Retinal pigment epithelial cell (primary cell): ENCODE measurements around the gene FGFBP1.
"Not testable (repeated sequence)": the region's sequence is repeated elsewhere in the genome, so short reads cannot be mapped to it uniquely, and the experiment has no call there.

Experiments used
- DNase-seq: peaks from one replicate; pipeline ENCODE4 v3.0.0-alpha.2; 2010; ENCODE audit warnings: low read depth
- H3K4me3 ChIP-seq: 2 replicates; pipeline ENCODE4 v1.5.1; 2011; ENCODE audit warnings: mild to moderate bottlenecking, low read length, control low read depth, moderate library complexity
- TF ChIP-seq, protein P1 (sequence below): conservative IDR thresholded peaks from 2 replicates; pipeline ENCODE4 v1.5.1; 2011; ENCODE audit warnings: low read depth, low read length, control low read depth, inconsistent platforms

FGFBP1 gene

DNA sequence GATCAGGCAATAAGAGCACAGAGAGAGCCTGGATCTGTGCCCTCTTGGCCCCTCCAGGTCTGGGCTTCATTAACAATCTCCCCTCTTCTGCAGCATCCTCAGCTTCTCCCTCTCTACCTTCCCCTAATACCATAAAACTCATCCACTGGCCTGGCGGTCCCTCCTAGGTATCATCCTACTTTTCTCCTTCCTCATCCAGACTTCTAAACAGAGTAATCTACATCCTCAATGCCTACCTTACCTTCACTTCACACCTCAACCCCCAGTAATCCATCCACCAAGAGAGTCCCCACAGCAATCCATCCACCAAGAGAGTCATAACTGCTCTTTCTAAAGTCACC is 17.0 kb downstream of the FGFBP1 start:
- H3K4me3 ChIP-seq, result no peak overlapping the region
- DNase-seq, result no peak
- TF ChIP-seq, protein P1, sequence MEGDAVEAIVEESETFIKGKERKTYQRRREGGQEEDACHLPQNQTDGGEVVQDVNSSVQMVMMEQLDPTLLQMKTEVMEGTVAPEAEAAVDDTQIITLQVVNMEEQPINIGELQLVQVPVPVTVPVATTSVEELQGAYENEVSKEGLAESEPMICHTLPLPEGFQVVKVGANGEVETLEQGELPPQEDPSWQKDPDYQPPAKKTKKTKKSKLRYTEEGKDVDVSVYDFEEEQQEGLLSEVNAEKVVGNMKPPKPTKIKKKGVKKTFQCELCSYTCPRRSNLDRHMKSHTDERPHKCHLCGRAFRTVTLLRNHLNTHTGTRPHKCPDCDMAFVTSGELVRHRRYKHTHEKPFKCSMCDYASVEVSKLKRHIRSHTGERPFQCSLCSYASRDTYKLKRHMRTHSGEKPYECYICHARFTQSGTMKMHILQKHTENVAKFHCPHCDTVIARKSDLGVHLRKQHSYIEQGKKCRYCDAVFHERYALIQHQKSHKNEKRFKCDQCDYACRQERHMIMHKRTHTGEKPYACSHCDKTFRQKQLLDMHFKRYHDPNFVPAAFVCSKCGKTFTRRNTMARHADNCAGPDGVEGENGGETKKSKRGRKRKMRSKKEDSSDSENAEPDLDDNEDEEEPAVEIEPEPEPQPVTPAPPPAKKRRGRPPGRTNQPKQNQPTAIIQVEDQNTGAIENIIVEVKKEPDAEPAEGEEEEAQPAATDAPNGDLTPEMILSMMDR, result no peak

- no peak overlapping the region for H3K4me3 ChIP-seq
- DNase-seq, result peak; percentile 92
- TF ChIP-seq, protein P1, result no peak
These were observed 17.6 kb downstream of the FGFBP1 start for GRCh38 chr4:15920723-15921591.

GRCh38 chr4:15918484-15919129 is 19.9 kb downstream of the FGFBP1 start:
- TF ChIP-seq, protein P1, result no peak
- DNase-seq, result no peak
- no peak overlapping the region for H3K4me3 ChIP-seq

GRCh38 chr4:15917297-15917696 is 21.2 kb downstream of the FGFBP1 start:
- H3K4me3 ChIP-seq, result no peak overlapping the region
- DNase-seq, result no peak
- TF ChIP-seq, protein P1, result no peak

GRCh38 chr4:15916358-15916757 is 22.2 kb downstream of the FGFBP1 start:
- DNase-seq, result not testable (repeated sequence)

DNA sequence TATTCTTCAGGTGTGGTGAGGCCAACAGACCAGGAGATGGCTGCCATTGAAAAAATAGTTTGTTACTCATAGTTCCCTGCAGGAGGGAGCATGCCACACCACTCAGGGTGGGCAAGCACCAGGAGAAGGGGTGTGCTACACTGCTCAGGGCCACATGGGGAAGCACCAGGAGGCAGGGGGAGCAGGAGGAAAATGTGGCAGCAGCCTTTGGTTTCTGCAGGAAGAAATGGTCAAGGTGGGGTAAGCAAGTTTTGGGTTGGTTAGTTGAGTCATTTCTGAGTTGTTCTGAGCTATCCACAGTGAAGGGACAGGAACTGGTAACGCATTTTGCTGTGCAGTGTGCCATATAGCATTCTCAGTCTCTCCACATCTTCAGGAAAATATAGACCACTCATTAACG is 23.8 kb downstream of the FGFBP1 start:
- no peak for DNase-seq
- H3K4me3 ChIP-seq, result no peak overlapping the region
- TF ChIP-seq, protein P1, result no peak

More at GRCh38 chr4:15916358-15916757, 22.2 kb downstream of the FGFBP1 start:
- not testable (repeated sequence) for H3K4me3 ChIP-seq

- no peak for DNase-seq
- TF ChIP-seq, protein P1, result no peak
- H3K4me3 ChIP-seq, result no peak overlapping the region
These were observed 24.2 kb downstream of the FGFBP1 start for GRCh38 chr4:15914291-15914690.
